Activated T-cell treated with anti-CD3 and anti-CD28 coated beads, Interleukin-2, amount 50 U/mL, for 1 hour (primary cell): Measurements from ENCODE around the gene GALNT17.
"Not testable (repeated sequence)": the region's sequence is repeated elsewhere in the genome, so short reads cannot be mapped to it uniquely, and the experiment has no call there.

Experiments
- DNase-seq: peaks from one replicate; pipeline ENCODE4 v3.0.0-alpha.2; 2020

GALNT17 gene

GRCh38 chr7:71580027-71580426 is 448.1 kb downstream of the GALNT17 start:
- no peak for DNase-seq

GRCh38 chr7:71584256-71584655 is 452.3 kb downstream of the GALNT17 start:
- DNase-seq, result no peak

GRCh38 chr7:71591876-71592275 is 459.9 kb downstream of the GALNT17 start:
- no peak for DNase-seq

- not testable (repeated sequence) for DNase-seq
These were observed 460.4 kb downstream of the GALNT17 start for GRCh38 chr7:71592388-71592787.

- DNase-seq, result no peak
These were observed 462.8 kb downstream of the GALNT17 start for GRCh38 chr7:71594736-71595135.

GRCh38 chr7:71595176-71595575 is 463.2 kb downstream of the GALNT17 start:
- DNase-seq, result no peak

GRCh38 chr7:71598553-71598952 is 466.6 kb downstream of the GALNT17 start:
- DNase-seq, result no peak

GRCh38 chr7:71601851-71602250 is 469.9 kb downstream of the GALNT17 start:
- no peak for DNase-seq

GRCh38 chr7:71604818-71605414 is 473.0 kb downstream of the GALNT17 start:
- no peak for DNase-seq

- no peak for DNase-seq
These were observed 480.0 kb downstream of the GALNT17 start for GRCh38 chr7:71611986-71612385.

GRCh38 chr7:71612911-71613310 is 481.0 kb downstream of the GALNT17 start:
- DNase-seq, result no peak

- no peak for DNase-seq
These were observed 481.4 kb downstream of the GALNT17 start for GRCh38 chr7:71613313-71613712.

- DNase-seq, result no peak
These were observed 483.1 kb downstream of the GALNT17 start for GRCh38 chr7:71615017-71615416.

GRCh38 chr7:71616217-71616616 is 484.3 kb downstream of the GALNT17 start:
- DNase-seq, result no peak

- no peak for DNase-seq
These were observed 486.3 kb downstream of the GALNT17 start for GRCh38 chr7:71618278-71618677.

GRCh38 chr7:71625545-71625944 is 493.6 kb downstream of the GALNT17 start:
- DNase-seq, result no peak

- DNase-seq, result no peak
These were observed 494.3 kb downstream of the GALNT17 start for GRCh38 chr7:71626206-71626605.

GRCh38 chr7:71627651-71628050 is 495.7 kb downstream of the GALNT17 start:
- DNase-seq, result no peak

- no peak for DNase-seq
These were observed 498.6 kb downstream of the GALNT17 start for GRCh38 chr7:71630516-71630915.

GRCh38 chr7:71633551-71634008 is 501.6 kb downstream of the GALNT17 start:
- no peak for DNase-seq

- not testable (repeated sequence) for DNase-seq
These were observed 503.9 kb downstream of the GALNT17 start for GRCh38 chr7:71635849-71636248.

- DNase-seq, result no peak
These were observed 504.4 kb downstream of the GALNT17 start for GRCh38 chr7:71636329-71636728.

- DNase-seq, result no peak
These were observed 505.6 kb downstream of the GALNT17 start for GRCh38 chr7:71637578-71637977.

- no peak for DNase-seq
These were observed 506.2 kb downstream of the GALNT17 start for GRCh38 chr7:71638108-71638507.

- DNase-seq, result no peak
These were observed 507.6 kb downstream of the GALNT17 start for GRCh38 chr7:71639382-71640085.
